ENCODE data around the gene CLSTN1.
A peak's percentile ranks its signal among the peaks of the same experiment; 100 is the strongest.

The CLSTN1 gene

DNA sequence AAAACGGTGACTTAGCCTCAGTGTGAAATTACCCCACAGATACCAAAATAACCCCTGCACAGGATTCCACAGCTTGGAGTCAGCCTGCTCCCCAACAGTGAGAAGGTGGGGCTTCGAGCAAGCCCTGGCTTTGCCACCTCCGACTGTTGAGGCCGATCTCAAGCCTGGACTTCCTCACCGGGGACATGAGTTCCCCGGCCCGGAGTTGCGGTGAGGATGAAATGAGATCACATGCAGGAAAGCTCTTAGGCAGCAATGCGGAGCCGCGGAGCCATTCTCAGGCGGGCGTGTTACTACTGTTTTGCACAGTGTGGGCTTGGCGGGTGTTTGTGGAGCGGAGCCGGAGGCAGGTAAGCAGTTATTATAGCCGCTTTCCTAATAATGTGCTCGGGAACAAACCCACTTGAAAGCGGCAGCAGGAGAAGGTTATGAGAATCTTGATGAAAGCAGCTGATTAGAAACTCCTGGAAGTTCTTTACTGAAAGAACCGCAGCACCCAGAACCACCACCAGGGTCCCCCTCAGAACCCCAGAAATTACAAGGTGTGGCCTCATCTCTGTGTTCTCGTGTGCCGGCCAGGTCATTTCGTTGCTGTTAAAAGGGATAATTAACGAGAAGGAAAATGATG, 3.9 kb upstream of the CLSTN1 start:
- Histone ChIP-seq H2AFZ (ENCODE audit: low read depth, low read length) (no peak overlapping the region), H4K20me1 (ENCODE audit: insufficient read depth, low read length) (peaks cover 5% of the 10 kb centered on the region), H3K4me3 (ENCODE audit: low read depth in 1 of 2, low read length in 2 of 2) (no peak overlapping the region), H3K27ac (ENCODE audit: low read length) (no peak overlapping the region), H3K9me3 (ENCODE audit: insufficient read depth, low read length, severe bottlenecking) (no peaks in the 10 kb centered on the region), H3K9ac (ENCODE audit: low read depth, low read length) (no peak overlapping the region), H3K36me3 (ENCODE audit: insufficient read depth, low read length) (peaks cover 7% of the 10 kb centered on the region; the same call in 1 of the 2 replicates), H3K27me3 (ENCODE audit: insufficient read depth, low read length, poor library complexity) (no peaks in the 10 kb centered on the region), H3K79me2 (ENCODE audit: insufficient read depth, low read length) (peaks cover 7% of the 10 kb centered on the region), H3K4me2 (ENCODE audit: insufficient read depth, low read length) (no peak overlapping the region), H3K4me1 (ENCODE audit: insufficient read depth, low read length) (peaks cover 15% of the 10 kb centered on the region)
- TF ChIP-seq, protein P1, sequence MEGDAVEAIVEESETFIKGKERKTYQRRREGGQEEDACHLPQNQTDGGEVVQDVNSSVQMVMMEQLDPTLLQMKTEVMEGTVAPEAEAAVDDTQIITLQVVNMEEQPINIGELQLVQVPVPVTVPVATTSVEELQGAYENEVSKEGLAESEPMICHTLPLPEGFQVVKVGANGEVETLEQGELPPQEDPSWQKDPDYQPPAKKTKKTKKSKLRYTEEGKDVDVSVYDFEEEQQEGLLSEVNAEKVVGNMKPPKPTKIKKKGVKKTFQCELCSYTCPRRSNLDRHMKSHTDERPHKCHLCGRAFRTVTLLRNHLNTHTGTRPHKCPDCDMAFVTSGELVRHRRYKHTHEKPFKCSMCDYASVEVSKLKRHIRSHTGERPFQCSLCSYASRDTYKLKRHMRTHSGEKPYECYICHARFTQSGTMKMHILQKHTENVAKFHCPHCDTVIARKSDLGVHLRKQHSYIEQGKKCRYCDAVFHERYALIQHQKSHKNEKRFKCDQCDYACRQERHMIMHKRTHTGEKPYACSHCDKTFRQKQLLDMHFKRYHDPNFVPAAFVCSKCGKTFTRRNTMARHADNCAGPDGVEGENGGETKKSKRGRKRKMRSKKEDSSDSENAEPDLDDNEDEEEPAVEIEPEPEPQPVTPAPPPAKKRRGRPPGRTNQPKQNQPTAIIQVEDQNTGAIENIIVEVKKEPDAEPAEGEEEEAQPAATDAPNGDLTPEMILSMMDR (IDR thresholded peaks at IDR 0.05; ENCODE audit: borderline replicate concordance, extremely low read depth, low read length, poor library complexity, severe bottlenecking), result peak; percentile 52
- no peak for TF ChIP-seq EZH2 (IDR thresholded peaks at IDR 0.05; ENCODE audit: borderline replicate concordance, low read depth, low read length, severe bottlenecking)
- no peak for DNase-seq
- ATAC-seq (ENCODE audit: insufficient read depth, low read depth), result no peak

DNA sequence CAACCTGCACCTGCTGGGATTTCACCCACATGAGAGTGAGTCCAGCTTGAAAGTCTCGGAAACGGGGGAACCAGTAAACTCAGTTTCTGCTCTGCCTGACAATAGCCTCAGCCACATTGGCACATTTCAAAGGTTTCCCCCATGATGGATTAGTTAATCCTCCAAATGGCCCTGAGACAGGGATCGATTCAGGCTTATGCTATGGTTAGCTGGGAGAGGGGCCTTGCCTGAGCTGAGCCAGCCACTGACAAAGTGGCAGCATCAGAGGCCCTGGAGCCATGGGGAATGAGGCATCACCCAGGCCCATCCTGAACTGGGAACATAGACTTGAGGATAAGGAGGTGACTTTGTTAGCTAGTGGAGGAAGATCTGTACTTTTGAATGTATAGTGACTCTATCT, 2.9 kb upstream of the CLSTN1 start:
- Histone ChIP-seq H3K4me1 (ENCODE audit: insufficient read depth, low read length) (peaks cover 25% of the 10 kb centered on the region), H2AFZ (ENCODE audit: low read depth, low read length) (no peak overlapping the region), H3K9ac (ENCODE audit: low read depth, low read length) (no peak overlapping the region), H3K4me2 (ENCODE audit: insufficient read depth, low read length) (no peak overlapping the region), H3K9me3 (ENCODE audit: insufficient read depth, low read length, severe bottlenecking) (no peaks in the 10 kb centered on the region), H3K79me2 (ENCODE audit: insufficient read depth, low read length) (peaks cover 18% of the 10 kb centered on the region), H3K27me3 (ENCODE audit: insufficient read depth, low read length, poor library complexity) (no peaks in the 10 kb centered on the region), H3K27ac (ENCODE audit: low read length) (no peak overlapping the region), H3K36me3 (ENCODE audit: insufficient read depth, low read length) (peaks cover 7% of the 10 kb centered on the region; the same call in 1 of the 2 replicates), H4K20me1 (ENCODE audit: insufficient read depth, low read length) (peaks cover 16% of the 10 kb centered on the region), H3K4me3 (ENCODE audit: low read depth in 1 of 2, low read length in 2 of 2) (no peak overlapping the region)
- no peak for ATAC-seq (ENCODE audit: insufficient read depth, low read depth)
- TF ChIP-seq, protein P1 (IDR thresholded peaks at IDR 0.05; ENCODE audit: borderline replicate concordance, extremely low read depth, low read length, poor library complexity, severe bottlenecking), result no peak
- TF ChIP-seq EZH2 (IDR thresholded peaks at IDR 0.05; ENCODE audit: borderline replicate concordance, low read depth, low read length, severe bottlenecking), result no peak
- DNase-seq, result no peak

- no peaks in the 10 kb centered on the region for H3K27me3 ChIP-seq (ENCODE audit: insufficient read depth, low read length, poor library complexity)
- no peak overlapping the region for H3K9ac ChIP-seq (ENCODE audit: low read depth, low read length)
- DNase-seq (no peak), ATAC-seq (ENCODE audit: insufficient read depth, low read depth) (no peak)
- peaks cover 18% of the 10 kb centered on the region for H4K20me1 ChIP-seq (ENCODE audit: insufficient read depth, low read length)
- H3K9me3 ChIP-seq (ENCODE audit: insufficient read depth, low read length, severe bottlenecking), result no peaks in the 10 kb centered on the region
- peaks cover 31% of the 10 kb centered on the region for H3K4me1 ChIP-seq (ENCODE audit: insufficient read depth, low read length)
- H3K79me2 ChIP-seq (ENCODE audit: insufficient read depth, low read length), result peaks cover 23% of the 10 kb centered on the region
- H3K4me2 ChIP-seq (ENCODE audit: insufficient read depth, low read length), result no peak overlapping the region
- no peak overlapping the region for H3K4me3 ChIP-seq (ENCODE audit: low read depth in 1 of 2, low read length in 2 of 2)
- H3K36me3 ChIP-seq (ENCODE audit: insufficient read depth, low read length), result peaks cover 7% of the 10 kb centered on the region; the same call in 1 of the 2 replicates
- no peak overlapping the region for H3K27ac ChIP-seq (ENCODE audit: low read length)
- H2AFZ ChIP-seq (ENCODE audit: low read depth, low read length), result no peak overlapping the region
- no peak for TF ChIP-seq EZH2 (IDR thresholded peaks at IDR 0.05; ENCODE audit: borderline replicate concordance, low read depth, low read length, severe bottlenecking)
Measured at GRCh38 chr1:9826087-9826486, 2.3 kb upstream of the CLSTN1 start.

DNA sequence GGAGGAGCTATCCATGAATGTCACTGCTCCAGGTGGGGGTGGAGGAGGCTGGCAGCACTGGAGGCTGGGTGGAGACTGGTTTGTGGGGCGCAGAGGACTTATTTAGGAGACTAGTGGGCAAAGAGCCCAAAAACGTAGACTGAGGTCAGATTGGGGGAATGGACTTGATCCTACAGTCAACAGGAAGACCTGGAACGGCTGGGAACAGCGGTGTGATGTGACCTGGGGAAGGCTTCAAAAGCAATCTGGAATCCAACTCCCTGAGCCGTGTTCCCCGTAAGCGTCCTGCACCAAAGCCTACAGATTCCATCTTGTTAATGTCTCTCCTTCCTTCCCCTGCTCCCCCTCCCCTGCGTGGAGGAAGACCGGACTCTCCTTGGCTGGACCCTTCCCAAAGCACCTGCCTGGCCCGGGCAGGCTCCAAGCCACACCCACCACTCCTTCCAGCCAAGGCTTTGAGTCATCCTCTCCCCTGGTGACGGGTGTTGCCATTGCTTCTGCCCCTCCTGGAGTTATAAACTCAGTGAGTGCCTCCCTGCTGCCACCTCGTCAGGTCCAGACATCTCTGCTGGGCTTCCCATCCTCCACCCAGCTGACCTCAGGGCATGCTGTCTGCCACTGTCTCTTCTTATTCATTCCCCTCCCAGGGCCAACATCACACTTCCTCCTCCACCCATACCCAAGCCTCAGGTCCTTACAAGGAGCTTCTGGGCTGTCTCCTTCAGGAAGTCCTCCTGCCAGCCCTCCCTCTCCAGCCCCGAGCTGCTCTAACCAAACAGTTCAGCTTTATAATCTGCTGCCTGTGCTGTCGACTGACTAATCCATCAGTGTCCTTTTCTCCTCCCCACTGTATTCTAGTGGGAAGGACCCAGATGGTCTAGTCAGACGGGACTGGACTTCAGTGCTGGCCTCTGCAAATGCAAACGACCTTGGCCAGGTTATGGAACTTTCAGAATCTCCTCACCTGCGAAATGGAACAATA, 1.6 kb upstream of the CLSTN1 start:
- peaks cover 30% of the 10 kb centered on the region for H3K79me2 ChIP-seq (ENCODE audit: insufficient read depth, low read length)
- ATAC-seq (ENCODE audit: insufficient read depth, low read depth), result no peak
- peaks cover 23% of the 10 kb centered on the region for H4K20me1 ChIP-seq (ENCODE audit: insufficient read depth, low read length)
- no peak overlapping the region for H3K4me3 ChIP-seq (ENCODE audit: low read depth in 1 of 2, low read length in 2 of 2)
- no peak overlapping the region for H3K27ac ChIP-seq (ENCODE audit: low read length)
- no peak overlapping the region for H3K9ac ChIP-seq (ENCODE audit: low read depth, low read length)
- TF ChIP-seq, protein P1 (IDR thresholded peaks at IDR 0.05; ENCODE audit: borderline replicate concordance, extremely low read depth, low read length, poor library complexity, severe bottlenecking), result no peak
- TF ChIP-seq EZH2 (IDR thresholded peaks at IDR 0.05; ENCODE audit: borderline replicate concordance, low read depth, low read length, severe bottlenecking), result no peak
- H3K4me2 ChIP-seq (ENCODE audit: insufficient read depth, low read length), result no peak overlapping the region
- H3K36me3 ChIP-seq (ENCODE audit: insufficient read depth, low read length), result peaks cover 11% of the 10 kb centered on the region
- no peaks in the 10 kb centered on the region for H3K9me3 ChIP-seq (ENCODE audit: insufficient read depth, low read length, severe bottlenecking)
- H3K4me1 ChIP-seq (ENCODE audit: insufficient read depth, low read length), result peaks cover 38% of the 10 kb centered on the region
- peak; percentile 18 for DNase-seq
- no peaks in the 10 kb centered on the region for H3K27me3 ChIP-seq (ENCODE audit: insufficient read depth, low read length, poor library complexity)
- peak overlapping the region; percentile 19; the same call in 1 of the 2 replicates for H2AFZ ChIP-seq (ENCODE audit: low read depth, low read length)
